ENCODE measurements around the gene ZNF507. TPM values are rescaled to one million over a fixed set of nuclear protein-coding genes. Genes with fewer than 3 reads are reported as not detected.

ZNF507 gene
- total RNA-seq, 1 experiment from 2014 or later, result 9.4 TPM

DNA sequence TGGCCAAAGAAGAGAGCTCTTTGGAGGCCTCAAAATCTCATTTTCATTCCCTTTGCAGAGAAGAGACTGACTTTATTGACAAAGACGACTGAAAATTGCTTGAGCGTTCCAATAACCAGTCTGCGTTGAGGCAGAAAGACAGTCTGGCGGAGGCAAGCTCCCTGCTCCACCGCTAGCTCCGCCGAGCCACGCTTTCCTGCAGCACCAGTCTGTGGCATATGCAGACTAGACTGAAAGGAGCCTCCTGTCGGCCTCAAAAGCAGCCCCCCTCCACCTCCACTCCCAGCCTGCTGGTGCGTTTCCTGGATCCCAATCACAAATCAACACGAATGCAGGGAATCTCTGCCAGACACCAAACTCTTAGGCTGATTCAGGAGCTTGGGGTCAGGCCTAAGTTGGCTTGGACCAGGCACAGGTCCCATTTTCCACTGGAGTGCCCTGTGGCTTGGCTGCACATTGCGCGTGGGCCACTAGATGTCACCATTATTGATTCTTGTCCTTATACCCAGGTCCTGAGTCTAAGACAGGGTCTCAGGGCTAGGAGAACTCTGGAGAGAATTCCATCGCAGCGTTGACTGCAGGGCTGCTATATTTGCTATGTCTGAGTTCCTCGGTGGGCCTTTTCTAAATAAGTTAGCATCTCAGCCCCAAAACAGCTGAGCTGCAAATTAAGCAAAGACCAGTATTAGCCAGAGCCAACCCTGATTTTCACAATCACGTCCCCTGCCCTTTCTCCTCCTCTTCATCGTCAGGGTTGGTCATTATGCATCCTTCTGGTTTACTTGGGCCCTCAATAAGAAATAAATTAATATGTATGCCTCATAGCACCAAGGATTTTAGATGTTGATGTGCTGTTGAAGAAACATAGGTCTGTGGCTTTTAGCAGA, 5.2 kb upstream of the ZNF507 start:
- peak; percentile 28 for DNase-seq (ENCODE audit: low spot score)

DNA sequence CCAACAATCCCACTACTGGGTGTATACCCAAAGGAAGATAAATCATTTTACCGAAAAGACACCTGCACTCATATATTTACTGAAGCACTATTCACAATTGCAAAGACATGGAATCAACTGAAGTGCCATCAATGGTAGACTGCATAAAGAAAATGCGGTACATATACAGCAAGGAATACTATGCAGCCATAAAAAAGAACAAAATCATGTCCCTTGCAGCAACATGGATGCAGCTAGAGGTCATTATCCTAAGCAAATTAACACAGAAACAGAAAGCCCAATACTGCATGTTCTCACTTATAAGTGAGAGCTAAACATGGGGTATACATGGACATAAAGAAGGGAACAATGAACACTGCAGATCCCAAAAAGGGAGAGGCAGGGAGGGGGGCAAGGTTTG, 2.7 kb upstream of the ZNF507 start:
- no peak for DNase-seq (ENCODE audit: low spot score)

DNA sequence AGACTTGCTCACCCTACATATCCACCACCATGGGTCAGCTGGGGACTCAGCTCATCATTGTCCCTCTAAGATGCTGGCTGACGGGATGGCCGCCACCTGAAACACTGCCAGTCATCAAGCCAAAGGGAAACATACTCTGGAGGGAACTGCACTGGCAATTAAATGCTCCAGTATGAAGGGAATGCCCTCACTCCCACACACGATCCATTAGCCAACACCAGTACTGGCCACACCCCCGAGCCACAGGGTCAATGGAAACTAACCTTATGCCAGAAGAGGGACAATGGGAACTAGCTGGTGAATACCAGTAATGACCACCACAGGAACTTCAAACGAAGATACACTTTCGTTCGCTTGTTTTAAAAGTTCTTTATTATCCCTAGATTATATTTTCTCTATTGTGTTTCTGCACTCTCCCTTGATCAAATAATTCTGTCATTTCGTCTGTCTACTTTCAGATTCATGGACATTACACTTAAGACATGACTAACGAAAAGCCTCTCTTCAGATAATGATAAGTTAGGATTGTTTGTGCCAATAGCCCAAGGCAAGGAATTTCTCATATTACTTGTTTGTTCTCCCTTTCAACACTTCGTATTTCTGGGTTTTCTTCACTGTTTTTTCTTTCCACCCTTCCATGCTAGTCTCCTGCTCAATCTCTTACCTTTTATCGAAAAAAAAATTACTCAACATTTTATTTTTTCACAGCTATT, 1.7 kb upstream of the ZNF507 start:
- no peak for DNase-seq (ENCODE audit: low spot score)

DNA sequence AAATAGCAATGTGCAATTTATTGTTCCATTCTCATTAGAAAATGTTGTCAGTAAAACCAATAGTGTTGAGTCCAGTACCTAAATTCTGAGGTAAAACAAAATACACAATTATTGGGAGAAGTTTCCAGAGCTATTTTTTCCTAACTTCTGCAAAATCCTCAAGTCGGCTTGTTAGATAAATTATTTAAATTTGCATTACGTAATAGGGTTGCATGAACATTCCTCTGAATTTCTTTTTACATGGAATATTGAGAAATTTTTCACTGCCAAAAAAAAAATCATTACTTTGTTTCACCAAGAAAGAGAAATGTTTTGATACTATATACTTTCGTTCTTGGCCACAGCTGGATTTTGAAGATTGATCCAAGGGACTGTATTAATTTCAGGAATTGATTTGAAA, 1.5 kb downstream of the ZNF507 start:
- DNase-seq (ENCODE audit: low spot score), result no peak

DNA sequence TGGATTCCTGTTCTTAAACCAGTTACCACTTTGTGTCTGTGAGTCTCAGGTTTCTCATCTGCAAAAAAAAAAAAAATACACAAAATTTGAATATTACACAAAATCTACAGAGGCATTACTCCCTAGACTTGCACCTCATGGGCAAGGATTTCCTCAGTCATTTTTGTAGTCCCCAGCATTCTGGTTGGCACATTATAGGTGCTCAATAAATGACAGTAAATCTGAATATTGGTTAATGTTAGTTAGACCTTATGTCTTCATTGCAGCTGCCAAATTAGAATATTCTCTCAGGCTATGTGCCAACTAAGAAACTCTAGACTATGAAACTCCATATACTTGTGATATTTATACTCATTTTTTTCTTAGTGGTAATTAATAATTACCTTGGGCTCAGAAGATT, 2.2 kb downstream of the ZNF507 start:
- no peak for DNase-seq (ENCODE audit: low spot score)

DNA sequence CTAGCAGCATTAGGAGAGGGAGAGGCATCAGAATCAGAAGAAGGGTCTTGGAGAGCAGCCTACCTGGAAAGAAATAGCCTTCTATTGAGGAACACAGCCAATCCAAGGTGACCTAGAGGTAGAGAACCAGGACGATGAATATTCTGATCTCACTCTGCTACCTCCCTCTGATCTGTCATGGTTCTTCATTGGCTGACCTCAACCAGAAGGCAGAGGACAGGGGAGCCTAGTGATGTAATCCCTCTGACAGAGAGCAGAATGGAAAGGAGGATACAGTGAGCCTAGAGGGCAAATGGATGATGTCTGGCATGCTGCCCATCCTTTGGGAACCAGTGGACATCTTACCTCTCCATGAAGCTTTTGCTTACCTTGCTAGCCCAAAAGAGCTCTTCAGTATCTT, 3.6 kb downstream of the ZNF507 start:
- no peak for DNase-seq (ENCODE audit: low spot score)

DNA sequence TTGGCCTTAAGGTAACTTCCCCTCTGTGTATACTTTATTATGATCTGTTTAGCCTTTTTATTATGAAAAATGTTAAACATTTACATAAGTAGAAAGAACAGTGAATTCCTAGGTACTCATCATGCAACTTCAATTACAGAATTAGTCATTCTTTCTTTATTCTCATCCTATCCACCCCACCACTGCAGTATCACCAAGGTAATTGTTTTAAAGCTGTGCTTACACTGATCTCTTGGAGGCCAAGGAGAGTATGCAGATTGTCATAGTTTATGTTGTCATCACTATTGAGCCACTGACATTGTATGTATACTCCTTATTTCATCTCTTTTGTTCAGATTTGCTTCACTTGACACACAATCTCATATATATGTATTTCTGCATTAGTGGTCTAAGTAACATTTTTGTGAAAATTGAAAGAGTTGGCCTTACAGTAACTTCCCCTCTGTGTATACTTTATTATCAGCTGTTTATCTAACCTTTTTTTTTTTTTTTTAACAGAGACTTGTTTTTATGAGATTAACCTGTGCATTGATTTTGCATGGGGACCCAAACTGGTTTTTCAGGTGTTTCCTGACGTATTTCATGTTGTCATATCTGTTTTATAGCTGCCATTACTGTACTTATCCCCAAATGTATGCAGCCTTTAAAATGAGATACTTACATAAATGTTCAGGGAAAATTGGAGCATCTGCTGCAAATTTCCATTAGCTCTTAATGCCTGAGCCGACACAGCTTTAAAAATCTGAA, 4.5 kb downstream of the ZNF507 start:
- no peak for DNase-seq (ENCODE audit: low spot score)

DNA sequence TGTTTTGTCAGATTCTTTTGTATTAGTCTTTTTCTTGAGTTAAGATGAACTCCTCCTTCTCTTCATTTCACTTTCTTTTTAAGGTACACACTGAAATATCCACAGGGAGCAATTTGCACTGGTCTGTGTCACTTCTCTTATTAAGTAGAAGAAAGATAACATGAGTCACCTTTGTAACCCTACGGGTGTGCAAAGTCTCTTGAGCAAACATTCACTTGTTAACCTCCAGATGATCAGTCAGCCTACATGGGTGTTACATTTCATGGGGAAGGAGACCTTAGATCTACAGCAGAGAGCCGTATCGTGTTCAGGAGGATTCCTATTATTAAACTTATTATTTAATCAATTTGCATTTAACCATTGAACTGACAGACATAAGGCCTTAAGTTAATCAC, 5.1 kb downstream of the ZNF507 start:
- DNase-seq (ENCODE audit: low spot score), result no peak

DNA sequence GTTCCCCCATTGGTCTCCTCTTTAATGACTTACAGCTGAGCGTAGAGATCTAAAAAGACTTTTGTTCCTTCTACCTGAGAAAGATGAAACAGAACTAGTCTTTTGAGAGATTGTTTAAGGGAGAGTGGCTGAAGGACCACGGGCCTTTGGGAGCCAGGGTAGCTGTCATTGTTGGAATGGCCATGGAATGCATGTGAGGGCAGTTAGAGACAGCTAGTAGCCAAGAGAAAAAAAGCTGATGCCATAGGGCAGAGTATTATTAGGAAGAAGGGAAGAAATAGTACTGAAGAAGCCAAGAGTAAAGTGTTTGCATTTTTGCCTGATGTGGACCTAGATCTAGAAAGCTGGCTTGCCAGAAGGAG, 5.6 kb downstream of the ZNF507 start:
- DNase-seq (ENCODE audit: low spot score), result no peak

DNA sequence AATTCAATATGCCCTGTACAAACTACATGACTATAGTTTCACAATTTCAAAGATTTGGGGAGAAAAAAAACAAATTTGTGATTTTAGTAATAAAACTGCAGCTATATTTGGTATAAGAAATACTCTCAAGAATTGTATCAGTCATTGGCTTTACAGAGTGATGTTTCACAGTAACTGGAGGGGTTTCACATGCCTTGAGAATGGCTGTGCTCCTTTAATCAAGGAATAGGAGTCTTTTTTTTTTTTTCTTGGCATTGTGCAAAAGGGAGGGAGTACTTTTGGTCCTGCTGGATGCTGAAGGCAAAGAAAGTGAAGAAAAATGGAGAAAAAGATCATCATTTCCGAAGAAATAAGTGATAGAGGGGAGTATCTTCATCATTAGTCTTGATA, 6.8 kb downstream of the ZNF507 start:
- DNase-seq (ENCODE audit: low spot score), result no peak

DNA sequence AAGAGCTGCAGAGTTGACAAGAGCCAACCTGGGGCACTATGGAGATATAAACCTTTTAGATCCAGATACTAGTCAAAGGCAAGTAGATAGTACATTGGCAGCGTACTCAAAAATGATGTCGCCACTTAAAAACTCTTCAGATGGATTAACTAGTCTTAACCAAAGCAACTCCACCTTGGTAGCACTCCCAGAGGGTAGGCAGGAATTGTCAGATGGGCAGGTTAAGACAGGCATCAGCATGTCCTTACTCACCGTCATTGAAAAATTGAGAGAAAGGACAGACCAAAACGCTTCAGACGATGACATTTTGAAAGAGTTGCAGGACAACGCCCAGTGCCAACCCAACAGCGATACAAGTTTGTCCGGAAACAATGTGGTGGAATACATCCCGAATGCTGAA, 8.9 kb downstream of the ZNF507 start:
- no peak for DNase-seq (ENCODE audit: low spot score)

DNA sequence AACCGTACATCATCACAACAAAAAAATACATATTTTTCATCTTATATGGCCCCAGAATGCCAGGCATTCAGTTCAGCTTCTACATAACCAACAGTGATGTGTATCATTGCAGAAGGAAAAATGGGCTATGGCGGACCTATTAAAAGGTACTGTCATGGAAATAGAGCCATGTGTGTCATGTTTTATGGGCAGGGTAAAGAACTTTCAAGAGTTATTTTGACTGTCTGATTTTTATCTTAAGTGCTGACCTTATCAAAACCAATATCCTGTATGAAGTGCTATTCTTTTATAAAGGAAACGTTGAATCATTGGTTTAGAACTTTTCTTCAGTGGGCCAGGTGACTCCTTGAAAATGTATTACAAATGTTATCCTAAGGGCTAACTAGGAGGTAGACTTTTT, 9.9 kb downstream of the ZNF507 start:
- DNase-seq (ENCODE audit: low spot score), result no peak

DNA sequence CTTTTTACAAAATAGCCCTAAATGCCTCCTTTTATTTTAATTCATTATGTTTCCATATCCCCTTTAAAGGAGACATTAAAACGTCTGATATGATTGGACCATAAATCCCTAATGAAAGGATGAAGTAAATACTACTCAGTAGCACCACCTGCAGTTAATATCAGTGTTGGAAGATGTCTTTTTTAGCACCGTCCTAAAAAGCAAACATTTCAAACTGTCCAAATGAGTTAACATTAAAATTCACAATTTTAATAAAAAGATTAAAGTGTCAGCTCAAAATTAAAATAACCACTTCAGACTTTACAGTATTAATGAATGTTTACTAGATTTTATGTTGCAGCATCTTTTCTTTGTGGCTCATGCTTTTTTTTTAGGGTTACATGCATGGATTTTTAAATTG, 12.3 kb downstream of the ZNF507 start:
- DNase-seq (ENCODE audit: low spot score), result no peak

DNA sequence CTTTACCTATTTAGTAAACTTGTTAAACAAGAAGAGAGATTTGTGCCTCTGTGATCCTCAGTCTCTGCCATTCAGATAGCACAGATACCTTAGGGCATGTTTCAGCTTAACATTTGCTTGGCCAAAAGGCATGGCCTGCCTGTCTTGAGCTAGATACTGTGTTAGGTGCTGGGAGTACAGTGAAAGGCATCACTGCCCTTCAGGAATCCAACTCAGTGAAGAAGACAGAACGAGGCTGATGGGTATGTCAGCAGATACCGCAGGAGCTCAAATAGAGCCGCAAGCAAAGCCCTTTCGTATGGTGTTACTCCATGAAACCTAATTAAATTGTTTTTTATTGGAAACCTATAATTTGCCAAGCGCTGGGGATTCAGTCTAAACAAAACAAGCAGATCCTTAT, 12.9 kb downstream of the ZNF507 start:
- DNase-seq (ENCODE audit: low spot score), result no peak

DNA sequence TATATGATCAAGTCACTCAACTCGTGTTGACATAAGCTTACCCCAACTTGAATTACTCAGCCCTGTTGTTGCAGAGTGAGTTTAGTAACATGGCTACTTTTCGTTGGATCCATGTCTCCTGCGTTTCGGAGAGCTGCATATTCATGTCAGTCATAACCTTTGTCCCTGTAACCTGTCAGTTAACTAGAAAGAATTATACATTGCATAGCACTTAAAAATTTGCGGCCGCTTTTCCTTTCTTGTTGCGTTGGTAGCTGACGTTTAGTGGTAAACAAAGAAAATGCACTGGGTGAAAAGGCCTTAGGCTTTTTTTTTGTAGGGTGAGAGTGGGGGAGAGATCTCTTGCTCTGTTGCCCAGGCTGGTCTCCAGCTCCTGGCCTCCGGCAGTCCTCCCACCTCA, 14.2 kb downstream of the ZNF507 start:
- no peak for DNase-seq (ENCODE audit: low spot score)

DNA sequence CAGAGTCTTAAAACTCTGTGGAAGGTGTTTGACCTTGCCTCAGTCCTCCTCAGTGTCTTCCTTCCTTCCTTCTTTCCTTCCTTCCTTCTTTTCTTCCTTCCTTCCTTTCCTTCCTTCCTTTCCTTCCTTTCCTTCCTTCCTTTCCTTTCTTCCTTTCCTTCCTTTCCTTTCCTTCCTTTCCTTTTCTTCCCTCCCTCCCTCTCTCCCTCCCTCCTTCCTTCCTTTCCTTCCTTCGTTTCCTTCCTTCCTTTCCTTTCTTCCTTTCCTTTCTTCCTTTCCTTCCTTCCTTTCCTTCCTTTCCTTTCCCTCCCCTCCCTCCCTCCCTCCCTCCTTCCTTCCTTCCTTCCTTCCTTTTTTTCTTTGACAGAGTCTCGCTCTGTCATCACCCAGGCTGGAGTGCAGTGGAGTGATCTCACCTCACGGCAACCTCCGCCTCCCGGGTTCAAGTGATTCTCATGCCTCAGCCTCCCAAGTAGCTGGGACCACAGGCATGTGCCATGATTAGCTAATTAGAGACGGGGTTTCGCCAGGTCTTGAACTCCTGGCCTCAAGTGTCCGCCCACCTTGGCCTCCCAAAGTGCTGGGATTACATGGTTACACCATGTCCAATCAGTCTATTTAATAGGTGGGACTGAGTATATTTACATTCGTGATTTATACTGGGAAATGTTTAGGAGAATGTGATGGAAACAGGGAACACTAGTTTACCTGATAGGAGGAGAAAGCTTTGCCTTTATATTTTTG, 16.3 kb downstream of the ZNF507 start:
- DNase-seq (ENCODE audit: low spot score), result no peak

DNA sequence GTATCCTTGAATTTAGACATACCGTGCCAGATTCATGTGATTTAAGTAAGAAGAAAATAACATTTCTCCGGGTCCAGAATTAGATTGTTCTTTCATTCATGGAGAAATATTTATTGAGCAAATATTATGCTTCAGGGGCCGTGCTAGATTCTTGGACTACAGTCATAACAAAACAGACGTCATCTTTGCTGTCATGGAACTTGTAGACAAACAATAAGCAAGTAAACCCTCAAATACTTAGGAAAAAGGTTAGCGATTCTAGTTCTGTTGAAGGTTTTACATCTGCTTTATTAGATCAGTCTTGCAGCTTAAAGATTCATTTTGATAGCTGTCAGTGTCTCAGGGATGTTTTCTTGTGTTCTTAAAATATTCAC, 16.9 kb downstream of the ZNF507 start:
- no peak for DNase-seq (ENCODE audit: low spot score)

DNA sequence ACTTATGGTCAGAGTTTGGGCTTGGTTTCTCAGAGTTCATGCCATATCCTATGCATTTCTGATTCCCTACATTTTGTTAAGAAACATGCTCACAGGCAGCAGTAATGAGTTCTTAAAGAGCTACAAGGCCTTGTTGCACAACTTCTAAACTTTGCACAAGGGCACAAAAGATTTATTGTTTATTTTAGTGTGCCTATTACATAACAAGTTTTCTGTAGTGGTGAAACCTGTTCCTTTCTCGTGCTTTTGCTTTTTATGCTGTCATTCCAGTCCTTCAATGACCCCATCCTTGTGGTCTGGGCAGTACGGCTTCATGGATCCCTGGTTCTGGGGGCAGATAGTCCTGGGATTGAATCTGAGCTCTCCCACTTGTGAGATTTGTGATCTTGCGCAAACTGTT, 17.8 kb downstream of the ZNF507 start:
- DNase-seq (ENCODE audit: low spot score), result no peak

DNA sequence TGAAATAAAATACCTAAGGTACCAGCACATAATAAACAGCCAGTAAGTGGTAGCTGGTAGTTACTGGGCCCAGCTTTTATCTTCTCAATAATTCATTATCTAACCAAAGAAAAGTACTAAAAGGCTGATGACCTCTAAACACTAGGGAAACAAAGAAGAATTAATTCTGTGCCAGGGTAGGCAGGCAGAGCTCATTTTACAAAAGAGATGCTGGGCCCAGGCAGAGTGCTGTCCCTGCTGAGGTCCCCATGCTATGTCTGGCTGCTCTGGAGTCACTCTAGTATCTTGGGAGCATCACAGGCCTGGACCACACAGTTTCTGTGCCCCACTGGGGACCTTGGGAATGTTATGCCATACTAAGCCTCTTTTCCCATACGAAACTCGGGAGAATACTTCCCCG, 18.2 kb downstream of the ZNF507 start:
- DNase-seq (ENCODE audit: low spot score), result no peak

DNA sequence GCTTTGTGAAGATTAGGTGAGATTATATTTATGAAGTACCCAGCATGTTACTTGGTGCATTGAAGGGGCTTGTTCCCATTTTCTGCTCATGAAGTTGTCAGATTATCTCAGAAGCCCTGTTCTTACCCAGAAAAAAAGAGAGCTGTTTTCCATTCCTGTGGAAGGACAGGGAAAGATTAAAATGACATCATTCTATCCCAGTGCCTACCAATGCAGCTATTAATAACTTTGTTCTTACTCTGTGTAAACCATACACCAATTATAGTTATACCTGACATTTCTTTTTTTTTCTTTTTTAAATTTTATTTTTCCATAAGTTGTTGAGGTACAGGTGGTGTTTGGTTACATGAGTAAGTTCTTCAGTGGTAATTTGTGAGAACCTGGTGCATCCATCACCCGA, 18.6 kb downstream of the ZNF507 start:
- no peak for DNase-seq (ENCODE audit: low spot score)

DNA sequence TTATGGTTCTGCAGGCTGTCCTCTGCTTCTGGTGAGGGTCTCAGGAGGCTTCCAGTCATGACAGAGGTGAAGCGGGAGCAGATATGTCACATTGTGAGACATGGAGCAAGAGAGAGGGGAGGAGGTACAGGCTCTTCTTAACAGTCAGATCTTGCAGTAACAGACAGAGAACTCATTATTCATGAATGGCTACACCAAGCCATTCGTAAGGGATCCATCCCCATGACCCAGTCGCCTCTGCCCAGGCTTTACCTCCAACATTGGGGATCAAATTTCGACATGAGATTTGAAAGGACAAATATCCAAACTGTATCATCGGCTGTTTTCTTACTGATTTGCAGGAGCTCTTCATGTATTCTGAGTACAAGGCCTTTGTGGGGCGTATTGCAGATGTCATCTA, 21.7 kb downstream of the ZNF507 start:
- no peak for DNase-seq (ENCODE audit: low spot score)

DNA sequence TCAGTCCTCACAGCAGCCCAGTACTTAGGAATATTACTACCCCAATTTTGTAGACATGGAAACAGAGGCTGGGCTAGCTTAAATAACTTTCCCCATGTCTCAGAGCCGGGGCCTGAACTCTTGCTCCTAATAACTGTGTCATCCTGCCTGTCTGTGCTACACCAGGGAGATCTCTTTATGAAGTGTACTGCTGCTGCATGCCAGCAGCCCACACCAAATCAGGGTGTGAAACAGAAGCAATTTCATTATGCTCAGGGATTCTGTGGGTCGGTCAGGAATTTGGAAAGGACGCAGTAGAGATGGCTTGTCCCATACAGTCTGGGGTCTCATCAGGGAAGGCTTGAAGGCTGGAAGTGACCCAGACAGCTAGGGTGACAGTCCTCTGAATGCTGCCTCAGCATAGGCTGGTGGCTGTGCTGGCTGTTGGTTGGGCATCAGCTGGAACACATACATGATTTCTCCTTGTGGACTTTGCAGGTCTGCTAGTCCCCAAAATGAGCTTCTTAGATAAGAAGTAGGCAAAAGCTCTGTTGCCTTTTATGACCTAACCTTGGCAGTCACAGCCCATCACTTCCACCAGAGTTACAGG, 22.6 kb downstream of the ZNF507 start:
- no peak for DNase-seq (ENCODE audit: low spot score)

Data from A172 (cell line).